Measurements from ENCODE around the gene LDLR.
"Not testable (repeated sequence)": the region's sequence is repeated elsewhere in the genome, so short reads cannot be mapped to it uniquely, and the experiment has no call there.

DNA sequence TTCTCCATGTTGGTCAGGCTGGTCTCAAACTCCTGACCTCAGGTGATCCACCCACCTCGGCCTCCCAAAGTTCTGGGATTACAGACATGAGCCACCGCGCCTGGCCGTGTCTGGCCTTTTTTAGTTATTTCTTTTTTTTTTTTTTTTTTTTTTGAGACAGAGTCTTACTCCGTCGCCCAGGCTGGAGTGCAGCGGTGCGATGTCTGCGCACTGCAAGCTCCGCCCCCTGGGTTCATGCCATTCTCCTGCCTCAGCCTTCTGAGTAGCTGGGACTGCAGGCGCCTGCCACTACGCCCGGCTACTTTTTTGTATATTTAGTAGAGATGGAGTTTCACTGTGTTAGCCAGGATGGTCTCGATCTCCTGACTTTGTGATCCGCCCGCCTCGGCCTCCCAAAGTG lies 32.7 kb downstream of the LDLR start:
- TF ChIP-seq, protein P1, sequence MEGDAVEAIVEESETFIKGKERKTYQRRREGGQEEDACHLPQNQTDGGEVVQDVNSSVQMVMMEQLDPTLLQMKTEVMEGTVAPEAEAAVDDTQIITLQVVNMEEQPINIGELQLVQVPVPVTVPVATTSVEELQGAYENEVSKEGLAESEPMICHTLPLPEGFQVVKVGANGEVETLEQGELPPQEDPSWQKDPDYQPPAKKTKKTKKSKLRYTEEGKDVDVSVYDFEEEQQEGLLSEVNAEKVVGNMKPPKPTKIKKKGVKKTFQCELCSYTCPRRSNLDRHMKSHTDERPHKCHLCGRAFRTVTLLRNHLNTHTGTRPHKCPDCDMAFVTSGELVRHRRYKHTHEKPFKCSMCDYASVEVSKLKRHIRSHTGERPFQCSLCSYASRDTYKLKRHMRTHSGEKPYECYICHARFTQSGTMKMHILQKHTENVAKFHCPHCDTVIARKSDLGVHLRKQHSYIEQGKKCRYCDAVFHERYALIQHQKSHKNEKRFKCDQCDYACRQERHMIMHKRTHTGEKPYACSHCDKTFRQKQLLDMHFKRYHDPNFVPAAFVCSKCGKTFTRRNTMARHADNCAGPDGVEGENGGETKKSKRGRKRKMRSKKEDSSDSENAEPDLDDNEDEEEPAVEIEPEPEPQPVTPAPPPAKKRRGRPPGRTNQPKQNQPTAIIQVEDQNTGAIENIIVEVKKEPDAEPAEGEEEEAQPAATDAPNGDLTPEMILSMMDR (IDR thresholded peaks at IDR 0.05 in 4 of 5, conservative IDR thresholded peaks at IDR 0.05 in 1 of 5): not testable (repeated sequence)
- TF ChIP-seq POLR2A (IDR thresholded peaks at IDR 0.05): not testable (repeated sequence)

All from gastrocnemius medialis (tissue), 4 donors.